Ascending aorta (tissue), 2 donors: ENCODE results near the gene PCYOX1L. TPM values are rescaled to one million over a fixed set of nuclear protein-coding genes. Genes with fewer than 3 reads are reported as not detected.

Source experiments
- DNase-seq, 2 donors: peaks; one replicate each; pipeline ENCODE4 v3.0.0-alpha.2; 2019; ENCODE audit warnings: low spot score in 2 of 2
- H3K27ac ChIP-seq, 2 donors: fragments of 200-600 bp; sonication (generic); one replicate each; pipeline ENCODE4 v1.5.1; 2016 to 2017; ENCODE audit warnings: mild to moderate bottlenecking in 1 of 2
- H3K27me3 ChIP-seq: fragments of 200-600 bp; sonication (generic); one replicate; pipeline ENCODE4 v1.5.1; 2017
- H3K36me3 ChIP-seq, 2 donors: fragments of 200-600 bp; sonication (generic); one replicate each; pipeline ENCODE4 v1.5.1; 2016
- H3K4me1 ChIP-seq, 2 donors: fragments of 200-600 bp; sonication (generic); one replicate each; pipeline ENCODE4 v1.5.1; 2016 to 2017; ENCODE audit warnings: mild to moderate bottlenecking in 1 of 2
- H3K4me3 ChIP-seq, 2 donors: fragments of 200-600 bp; sonication (generic); one replicate each; pipeline ENCODE4 v1.5.1; 2016 to 2017; ENCODE audit warnings: mild to moderate bottlenecking in 1 of 2
- H3K9me3 ChIP-seq, 2 donors: fragments of 200-600 bp; sonication (generic); one replicate each; pipeline ENCODE4 v1.5.1; 2016
- intact Hi-C: fragments of 100-400 bp; cut with DNase I; formaldehyde crosslinking; loops from one replicate; pipeline ENCODE4 v1.15.1; 2023
- total RNA-seq: library from RNA; depleted of rRNA; stranded (reverse); fragments of >200 nt; gene quantifications from one replicate; pipeline ENCODE4 v1.1.0, GENCODE V29; 2016
- TF ChIP-seq, protein P1 (sequence below), 3 experiments: fragments of 200-600 bp in 2 of 3; fragments of 450-650 bp in 1 of 3; sonication (generic) in 2 of 3; IDR thresholded peaks; one replicate each; pipeline ENCODE4 v1.5.1; 2016 to 2019; ENCODE audit warnings: antibody characterized with exemption in 3 of 3, mild to moderate bottlenecking in 1 of 3, moderate library complexity in 1 of 3

The PCYOX1L gene
- total RNA-seq, 1 donor from 2014 or later, result 1.5 TPM

DNA sequence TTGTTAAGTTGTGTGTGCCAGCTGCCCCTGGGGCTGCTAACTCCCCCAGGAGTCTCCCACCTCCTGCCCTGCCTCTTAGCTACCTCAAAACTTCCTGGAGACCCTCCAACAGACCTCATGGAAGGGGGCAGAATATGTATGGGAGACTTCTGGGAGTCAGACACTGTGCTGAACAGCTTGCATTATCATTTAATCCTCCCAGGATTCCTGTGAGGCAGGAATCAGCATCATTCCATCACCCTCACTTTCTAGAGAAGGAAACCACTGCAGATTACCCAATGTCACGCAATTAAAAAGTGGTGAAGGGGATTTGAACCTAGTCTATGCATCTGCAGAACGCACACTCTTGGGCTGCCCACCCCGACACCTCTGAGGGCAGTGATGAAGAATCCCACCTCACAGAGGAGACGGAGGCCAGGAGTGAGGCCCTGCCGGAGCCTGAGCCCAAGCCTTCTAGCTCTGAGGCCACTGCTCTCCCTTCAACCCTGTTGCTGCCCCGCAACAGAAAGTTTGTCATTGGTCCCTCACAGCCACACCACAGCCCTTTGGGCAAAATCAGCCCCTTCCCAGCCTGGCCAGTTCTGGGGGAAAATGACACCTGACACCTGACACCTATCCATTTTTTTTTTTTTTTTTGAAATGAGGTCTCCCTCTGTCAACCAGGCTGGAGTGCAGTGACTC, 51.6 kb downstream of the PCYOX1L start:
- intact Hi-C loops, result no loop called here
- no peak for DNase-seq
- H3K36me3 ChIP-seq, result peaks cover 69 to 70% of the 10 kb centered on the region in 2 donors

DNA sequence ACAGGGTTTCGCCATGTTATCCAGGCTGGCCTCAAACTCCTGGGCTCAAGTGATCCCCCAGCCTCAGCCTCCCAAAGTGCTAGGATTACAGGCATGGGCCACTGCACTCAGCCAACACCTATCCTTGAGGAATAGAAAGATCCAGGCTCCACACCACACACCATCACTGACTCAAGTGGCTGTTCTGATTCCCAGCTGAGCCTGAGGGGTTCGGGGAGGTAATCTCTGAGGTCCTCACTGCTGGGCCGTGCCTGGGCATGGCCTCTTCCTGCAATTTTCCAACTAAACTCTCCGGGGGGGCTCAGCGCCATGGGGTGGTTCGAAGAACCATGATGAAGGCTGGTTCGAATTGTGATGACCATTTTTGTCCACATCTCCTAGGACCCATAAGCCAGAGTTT, 52.2 kb downstream of the PCYOX1L start:
- TF ChIP-seq, protein P1, sequence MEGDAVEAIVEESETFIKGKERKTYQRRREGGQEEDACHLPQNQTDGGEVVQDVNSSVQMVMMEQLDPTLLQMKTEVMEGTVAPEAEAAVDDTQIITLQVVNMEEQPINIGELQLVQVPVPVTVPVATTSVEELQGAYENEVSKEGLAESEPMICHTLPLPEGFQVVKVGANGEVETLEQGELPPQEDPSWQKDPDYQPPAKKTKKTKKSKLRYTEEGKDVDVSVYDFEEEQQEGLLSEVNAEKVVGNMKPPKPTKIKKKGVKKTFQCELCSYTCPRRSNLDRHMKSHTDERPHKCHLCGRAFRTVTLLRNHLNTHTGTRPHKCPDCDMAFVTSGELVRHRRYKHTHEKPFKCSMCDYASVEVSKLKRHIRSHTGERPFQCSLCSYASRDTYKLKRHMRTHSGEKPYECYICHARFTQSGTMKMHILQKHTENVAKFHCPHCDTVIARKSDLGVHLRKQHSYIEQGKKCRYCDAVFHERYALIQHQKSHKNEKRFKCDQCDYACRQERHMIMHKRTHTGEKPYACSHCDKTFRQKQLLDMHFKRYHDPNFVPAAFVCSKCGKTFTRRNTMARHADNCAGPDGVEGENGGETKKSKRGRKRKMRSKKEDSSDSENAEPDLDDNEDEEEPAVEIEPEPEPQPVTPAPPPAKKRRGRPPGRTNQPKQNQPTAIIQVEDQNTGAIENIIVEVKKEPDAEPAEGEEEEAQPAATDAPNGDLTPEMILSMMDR (IDR thresholded peaks at IDR 0.05), result no peak
- DNase-seq, result no peak
- peak overlapping the region; percentile 88 to 90 for H3K27ac ChIP-seq
- intact Hi-C loops, result no loop called here
- H3K4me3 ChIP-seq, result peak overlapping the region; percentile 64 to 87
- peaks cover 8 to 25% of the 10 kb centered on the region in 2 donors for H3K4me1 ChIP-seq
- no peaks in the 10 kb centered on the region for H3K9me3 ChIP-seq
- no peaks in the 10 kb centered on the region for H3K27me3 ChIP-seq
- H3K36me3 ChIP-seq, result peaks cover 74 to 77% of the 10 kb centered on the region in 2 donors

More for the DNA sequence above, 51.6 kb downstream of the PCYOX1L start:
- no peaks in the 10 kb centered on the region for H3K27me3 ChIP-seq
- H3K9me3 ChIP-seq, result no peaks in the 10 kb centered on the region
- peaks cover 13 to 24% of the 10 kb centered on the region in 2 donors for H3K4me1 ChIP-seq
- TF ChIP-seq, protein P1 (IDR thresholded peaks at IDR 0.05), result no peak
- peak overlapping the region; percentile 64 to 87 for H3K4me3 ChIP-seq
- H3K27ac ChIP-seq, result peak overlapping the region; percentile 88 to 90

GRCh38 chr5:149410721-149411432, 53.0 kb downstream of the PCYOX1L start:
- Histone ChIP-seq H3K9me3 (no peaks in the 10 kb centered on the region), H3K27me3 (no peaks in the 10 kb centered on the region), H3K36me3 (peaks cover 82 to 85% of the 10 kb centered on the region in 2 donors), H3K27ac (peak overlapping the region; percentile 88 to 90), H3K4me3 (peak overlapping the region; percentile 64 to 87), H3K4me1 (peaks cover under 1 to 25% of the 10 kb centered on the region in 2 donors)
- intact Hi-C loops, result no loop called here
- DNase-seq, result peak in 1 of 2 donors; percentile 62
- TF ChIP-seq, protein P1 (IDR thresholded peaks at IDR 0.05), result no peak

DNA sequence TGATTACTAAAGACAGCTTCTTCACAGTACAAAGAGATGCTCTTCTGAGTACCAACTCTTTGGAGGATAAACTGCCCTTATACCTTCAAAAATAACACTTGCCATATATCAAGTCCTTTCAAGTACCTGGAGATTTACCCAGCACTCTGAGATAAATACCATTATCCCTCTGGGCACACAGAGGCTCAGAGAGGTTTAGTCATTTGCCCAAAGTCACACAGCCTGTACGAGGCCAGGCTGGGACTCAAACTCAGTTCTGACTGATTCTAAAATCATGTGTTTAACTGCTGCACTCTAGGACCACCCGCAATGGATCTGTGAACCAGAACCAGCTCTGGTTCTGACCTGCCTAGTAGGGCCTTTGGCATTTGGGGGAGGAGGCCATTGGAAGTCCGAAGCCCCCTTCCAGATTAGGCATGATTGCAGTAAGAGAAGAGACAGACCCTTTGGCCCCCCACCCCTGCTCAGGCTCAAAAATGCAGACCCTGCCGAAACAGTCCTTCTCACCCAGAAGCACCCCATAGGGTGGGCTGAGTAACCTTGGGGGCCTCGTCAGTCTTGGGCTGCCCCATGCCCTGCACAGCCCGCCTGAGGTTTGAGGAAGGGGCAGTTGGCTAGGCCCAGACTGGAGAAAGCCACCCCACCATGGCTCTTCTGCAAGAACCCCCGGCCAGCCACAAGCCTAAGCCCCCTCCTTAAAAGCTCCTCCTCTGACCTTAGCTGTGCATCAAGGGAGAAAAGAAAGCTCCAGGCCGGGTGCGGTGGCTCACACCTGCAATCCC, 54.1 kb downstream of the PCYOX1L start:
- Histone ChIP-seq H3K27ac (peak overlapping the region; percentile 88 to 90), H3K9me3 (no peaks in the 10 kb centered on the region), H3K27me3 (no peaks in the 10 kb centered on the region), H3K36me3 (peaks cover 90 to 92% of the 10 kb centered on the region in 2 donors), H3K4me3 (peak overlapping the region; percentile 64 to 87), H3K4me1 (peaks cover 4 to 27% of the 10 kb centered on the region in 2 donors)
- TF ChIP-seq, protein P1 (IDR thresholded peaks at IDR 0.05), result no peak
- DNase-seq, result no peak
- intact Hi-C loops, result no loop called here

DNA sequence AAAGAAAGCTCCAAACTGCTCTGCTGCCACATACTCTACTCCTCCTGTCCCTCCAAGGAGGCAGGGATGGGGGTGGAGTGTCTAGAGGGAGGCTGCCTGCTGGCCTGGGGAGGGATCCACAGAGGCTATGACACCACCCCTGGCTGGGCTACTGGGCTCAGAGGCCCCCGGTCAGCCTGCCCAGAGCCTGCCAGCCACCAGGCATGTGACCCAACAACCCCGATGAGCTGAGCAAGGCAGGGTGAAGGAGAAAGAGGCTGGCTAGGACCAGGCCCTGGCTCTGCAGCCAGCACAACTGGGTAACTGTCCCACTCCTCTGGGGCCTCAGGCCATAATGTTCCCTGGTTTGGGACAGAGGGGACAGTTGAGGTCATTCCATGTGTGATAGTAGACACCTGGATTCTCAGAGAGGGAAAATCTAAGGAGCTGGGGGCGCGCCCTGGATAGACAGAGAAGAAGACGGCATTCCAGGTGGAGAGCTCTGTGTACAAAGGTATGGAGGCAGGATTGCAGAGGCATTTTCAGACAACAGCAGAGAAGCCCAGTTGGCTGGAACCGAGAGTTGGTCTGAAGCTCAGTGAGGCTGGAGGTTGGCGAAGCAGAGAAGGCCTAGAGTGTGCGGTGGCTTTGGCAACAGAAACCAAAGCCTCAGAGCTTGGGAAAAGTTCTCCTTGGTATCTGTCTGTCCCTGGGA, 55.1 kb downstream of the PCYOX1L start:
- Histone ChIP-seq H3K36me3 (peaks cover 92 to 93% of the 10 kb centered on the region in 2 donors), H3K27me3 (no peaks in the 10 kb centered on the region), H3K4me3 (peak overlapping the region; percentile 64 to 87), H3K4me1 (peaks cover 6 to 31% of the 10 kb centered on the region in 2 donors), H3K9me3 (no peaks in the 10 kb centered on the region), H3K27ac (peak overlapping the region; percentile 88 to 90)
- intact Hi-C loops, result no loop called here
- peak in 1 of 2 donors; percentile 79 for DNase-seq
- TF ChIP-seq, protein P1 (IDR thresholded peaks at IDR 0.05), result no peak
